Right cardiac atrium (tissue), 5 donors: ENCODE measurements around the gene CDYL. TPM values are rescaled to one million over a fixed set of nuclear protein-coding genes. Genes with fewer than 3 reads are reported as not detected.

ENCODE experiments used
- ATAC-seq, 2 donors: fragments of 200-7000 bp; cut with Tn5 transposase; one replicate each; pipeline versions ENCODE4 v1.8.0 to v1.9.1; 2020; ENCODE audit warnings: moderate library complexity in 2 of 2, mild to moderate bottlenecking in 1 of 2
- DNase-seq, 3 donors: peaks; one replicate each; pipeline ENCODE4 v3.0.0-alpha.2; 2020
- H3K27ac ChIP-seq: one replicate; pipeline ENCODE4 v1.5.1; 2013; ENCODE audit warnings: mild to moderate bottlenecking, low read length, control low read depth, moderate library complexity
- H3K27me3 ChIP-seq: one replicate; pipeline ENCODE4 v1.6.1; 2013; ENCODE audit not compliant: control insufficient read depth, insufficient read depth
- H3K4me1 ChIP-seq: one replicate; pipeline ENCODE4 v1.6.1; 2013; ENCODE audit warnings: low read length; ENCODE audit not compliant: control insufficient read depth, insufficient read depth
- H3K4me3 ChIP-seq: one replicate; pipeline ENCODE4 v1.5.1; 2013; ENCODE audit warnings: low read length, control low read depth
- H3K9me3 ChIP-seq: one replicate; pipeline ENCODE4 v1.6.1; 2013; ENCODE audit warnings: low read length; ENCODE audit not compliant: control insufficient read depth
- WGBS: extraction: QIAGEN DNeasy Blood & Tissue Kit; methylation state at CpG from one replicate; pipeline ENCODE4 v1.1.7; 2013; 5-methylcytosine and 5-hydroxymethylcytosine counted together
- intact Hi-C, 4 donors: fragments of 100-400 bp; cut with DNase I; formaldehyde crosslinking; loops; one replicate each; pipeline versions ENCODE4 v1.11.0 to v1.14.0; 2022 to 2023
- polyA plus RNA-seq: library from polyadenylated mRNA; stranded (reverse); fragments of 200-250 nt; gene quantifications from one replicate; pipeline ENCODE4 v1.2.3, GENCODE V29; 2013
- total RNA-seq, 4 donors: library from RNA; stranded (reverse); fragmentation: NEBNext Ultra II Directional; extraction: Animal tissue kit (Norgen Biotek cat#: 25700); gene quantifications; one replicate each; pipeline ENCODE4 v1.2.1, GENCODE V29; 2021
- donor health status: healthy with polysubstance abuse.
- donor health status: DM: no; HTN: yes; CAD: no.
- donor health status: DM: no; HTN: no; CAD: no.
- donor health status: DM: no; HTN: yes; CAD: no; lungs with severe emphysema.
- donor health status: DM: yes; HTN: yes; CAD: no.

The CDYL gene
- total and polyA plus RNA-seq, 5 donors: 6.0 to 42.0 (median 36.1) TPM

DNA sequence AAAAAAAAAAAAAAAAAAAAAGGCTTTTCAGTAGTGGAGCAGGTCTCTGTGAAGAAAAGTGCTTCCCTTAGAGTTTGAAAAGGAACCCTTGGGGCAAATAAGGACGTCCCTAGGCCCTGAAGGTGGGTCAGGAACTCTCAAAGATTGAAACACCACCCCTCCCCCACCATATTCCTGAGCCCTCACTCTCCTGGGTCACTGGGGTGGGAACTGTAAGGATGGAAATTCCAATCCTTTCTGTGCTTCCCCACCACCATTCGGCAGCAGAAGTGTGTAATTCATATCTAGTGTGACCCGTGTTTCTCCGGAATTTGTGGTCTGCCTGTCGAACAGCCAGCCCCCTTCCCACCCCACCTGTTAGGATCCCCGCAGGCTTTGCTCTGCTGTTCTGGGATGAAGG lies 12.3 kb downstream of the CDYL start:
- no peaks in the 10 kb centered on the region for H3K27me3 ChIP-seq

GRCh38 chr6:4788953-4789584 lies 12.9 kb downstream of the CDYL start:
- Histone ChIP-seq H3K27ac (no peak overlapping the region), H3K27me3 (no peaks in the 10 kb centered on the region), H3K4me3 (no peak overlapping the region), H3K4me1 (peaks cover 5% of the 10 kb centered on the region), H3K9me3 (no peaks in the 10 kb centered on the region)
- no peak for ATAC-seq
- WGBS: 88% methylated on average over 16 of the region's 16 CpGs
- no peak for DNase-seq
- intact Hi-C loops: no loop called here

More for the DNA sequence above, 12.3 kb downstream of the CDYL start:
- ATAC-seq: no peak
- Histone ChIP-seq H3K27ac (no peak overlapping the region), H3K4me1 (peaks cover 3% of the 10 kb centered on the region), H3K9me3 (no peaks in the 10 kb centered on the region), H3K4me3 (no peak overlapping the region)
- DNase-seq: no peak
- intact Hi-C loops: no loop called here
- 83% methylated on average over 6 of the region's 6 CpGs for WGBS

DNA sequence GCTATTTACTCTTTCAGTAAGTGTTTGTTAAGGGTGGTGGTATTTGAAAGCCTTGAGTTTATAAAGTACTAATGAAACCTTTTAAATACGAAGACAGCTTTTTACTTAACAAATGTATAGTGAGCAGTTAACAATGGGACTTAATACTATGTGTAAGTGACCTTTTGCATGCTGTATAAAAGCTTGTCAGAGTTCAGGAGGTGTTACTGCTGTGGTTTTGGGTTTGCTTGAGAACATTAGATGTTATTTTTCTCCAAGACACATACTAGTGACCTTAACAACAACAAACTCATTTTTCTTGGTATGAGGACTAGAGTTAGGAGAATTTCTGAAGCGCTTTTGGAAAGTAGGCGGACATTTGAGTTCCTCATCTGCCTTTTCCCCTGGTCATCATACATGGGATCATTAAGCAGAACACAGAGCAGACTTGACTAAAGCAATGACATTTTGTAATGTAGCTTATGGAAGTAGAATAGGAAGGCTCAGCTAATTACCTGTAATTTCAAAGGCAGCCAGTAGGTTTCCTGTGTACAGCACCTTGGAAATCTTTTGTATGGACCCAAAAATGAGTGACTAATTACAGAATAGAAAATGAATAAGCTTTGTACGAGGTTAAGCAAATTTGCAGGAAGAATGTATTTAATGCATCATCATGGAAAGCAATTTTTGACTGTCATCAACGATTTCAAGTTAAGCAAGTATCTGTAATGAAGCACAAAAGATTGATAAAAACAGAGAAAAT lies 14.1 kb downstream of the CDYL start:
- Histone ChIP-seq H3K9me3 (no peaks in the 10 kb centered on the region), H3K4me1 (peaks cover 5% of the 10 kb centered on the region), H3K4me3 (no peak overlapping the region), H3K27ac (no peak overlapping the region), H3K27me3 (no peaks in the 10 kb centered on the region)
- no peak for DNase-seq
- ATAC-seq: no peak
- WGBS: 82% methylated on average over 5 of the region's 5 CpGs
- intact Hi-C loops: no loop called here

- Histone ChIP-seq H3K9me3 (no peaks in the 10 kb centered on the region), H3K27me3 (no peaks in the 10 kb centered on the region), H3K4me1 (peaks cover 2% of the 10 kb centered on the region), H3K27ac (no peak overlapping the region), H3K4me3 (no peak overlapping the region)
- DNase-seq (peak; percentile 62 to 86 (median 82)), ATAC-seq (peak; percentile 84 to 95)
- intact Hi-C loops: no loop called here
- 40% methylated on average over 15 of the region's 15 CpGs for WGBS
Measured at GRCh38 chr6:4794140-4794707, 18.0 kb downstream of the CDYL start.

DNA sequence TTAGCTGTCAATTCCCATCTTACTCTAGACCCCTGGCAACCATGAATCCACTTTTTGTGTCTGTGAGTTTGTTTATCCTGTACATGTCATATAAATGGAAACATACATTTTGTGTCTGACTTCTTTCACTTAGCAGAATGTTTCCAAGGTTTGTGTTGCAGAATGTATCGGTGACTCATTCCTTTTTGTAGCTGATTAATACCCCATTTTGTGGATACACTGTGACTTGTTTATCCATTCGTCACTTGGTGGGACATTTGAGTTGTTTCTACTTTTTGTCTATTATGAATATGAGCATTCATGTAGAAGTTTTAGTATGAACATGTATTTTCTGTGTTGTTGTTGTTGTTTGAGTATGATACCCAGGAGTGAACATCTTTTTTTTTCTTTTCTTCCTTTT lies 21.4 kb downstream of the CDYL start:
- Histone ChIP-seq H3K9me3 (peaks cover 2% of the 10 kb centered on the region), H3K27ac (no peak overlapping the region), H3K4me3 (no peak overlapping the region), H3K27me3 (no peaks in the 10 kb centered on the region), H3K4me1 (peaks cover 2% of the 10 kb centered on the region)
- WGBS: 93% methylated on average over 2 of the region's 2 CpGs
- ATAC-seq: no peak
- intact Hi-C loops: no loop called here
- DNase-seq: no peak

DNA sequence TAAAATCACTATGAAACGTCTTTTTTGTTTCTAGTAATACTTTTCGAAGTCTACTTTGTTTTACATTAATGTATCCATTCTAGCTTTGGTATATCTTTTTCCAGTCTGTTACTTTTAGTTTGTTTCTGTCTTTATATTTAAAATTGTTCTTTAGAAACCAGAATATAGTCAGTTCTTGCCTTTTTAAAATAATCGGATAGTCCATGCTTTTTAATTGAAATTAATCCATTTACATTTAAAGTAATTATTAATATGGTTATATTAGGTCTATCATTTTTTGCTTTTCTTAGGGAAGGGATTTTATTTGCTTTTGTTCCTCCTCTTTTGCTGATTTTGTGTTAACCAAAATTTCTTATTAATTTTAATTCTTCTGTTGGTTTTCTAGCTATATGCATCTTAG lies 23.7 kb downstream of the CDYL start:
- intact Hi-C loops: no loop called here

DNA sequence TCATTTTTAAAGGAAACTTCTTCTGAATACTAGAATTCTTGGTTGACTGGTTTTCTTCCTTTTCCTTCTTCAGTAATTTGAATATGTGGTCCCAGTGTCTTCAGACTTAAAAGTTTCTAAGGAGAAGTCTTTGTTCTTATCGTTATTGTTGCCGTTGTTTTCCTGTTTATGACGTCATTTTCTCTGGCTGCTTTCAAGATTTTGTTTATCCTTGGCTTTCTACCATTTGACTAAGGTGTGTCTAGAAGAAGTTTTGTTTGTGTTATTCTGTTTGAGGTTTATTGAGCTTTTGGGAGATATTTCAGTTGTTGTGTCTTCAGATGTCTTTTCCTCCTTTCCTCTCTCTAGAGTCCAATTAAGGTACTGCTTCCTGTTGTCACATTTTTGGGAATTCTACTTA lies 24.5 kb downstream of the CDYL start:
- ATAC-seq: no peak
- intact Hi-C loops: no loop called here
- no peak overlapping the region for H3K4me3 ChIP-seq

More for the DNA sequence above, 23.7 kb downstream of the CDYL start:
- no peaks in the 10 kb centered on the region for H3K27me3 ChIP-seq
- no peak overlapping the region for H3K4me3 ChIP-seq
- H3K9me3 ChIP-seq: peaks cover 2% of the 10 kb centered on the region
- H3K27ac ChIP-seq: no peak overlapping the region
- 98% methylated on average over 3 of the region's 3 CpGs for WGBS
- H3K4me1 ChIP-seq: peaks cover 12% of the 10 kb centered on the region
- ATAC-seq: no peak
- DNase-seq: no peak

DNA sequence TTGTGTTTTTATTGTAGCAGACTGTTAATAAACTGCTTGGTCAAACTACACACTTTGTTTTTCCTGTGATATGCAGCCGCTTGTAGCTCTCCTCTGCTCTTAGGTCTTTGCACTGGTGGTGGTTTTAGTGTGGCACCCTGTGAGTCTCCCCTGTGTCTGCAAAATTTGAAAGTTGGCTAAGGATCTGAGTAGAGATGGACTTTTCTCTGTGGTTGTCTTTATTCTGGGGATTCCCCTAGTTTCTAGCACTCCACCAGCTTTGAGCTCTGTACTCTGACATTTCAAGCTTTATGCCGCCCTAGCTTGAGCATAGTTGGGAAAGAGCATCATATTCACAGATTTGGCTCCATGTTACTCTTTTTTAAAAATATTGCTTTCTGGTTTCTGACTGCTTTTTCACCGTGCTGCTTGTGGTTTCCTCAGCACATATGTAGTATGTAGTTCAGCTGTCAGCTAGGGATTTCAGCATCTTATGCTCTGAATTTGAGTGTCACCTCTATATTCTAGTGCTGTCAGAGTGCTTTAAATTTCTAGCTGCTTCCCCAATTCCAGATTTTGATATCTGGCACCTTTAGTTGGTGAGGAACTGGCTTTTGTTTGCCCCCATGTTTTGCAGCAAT lies 25.4 kb downstream of the CDYL start:
- no peaks in the 10 kb centered on the region for H3K27me3 ChIP-seq
- ATAC-seq: no peak
- no peak overlapping the region for H3K4me3 ChIP-seq
- peaks cover 2% of the 10 kb centered on the region for H3K9me3 ChIP-seq
- peaks cover 15% of the 10 kb centered on the region for H3K4me1 ChIP-seq
- no peak for DNase-seq
- no peak overlapping the region for H3K27ac ChIP-seq
- intact Hi-C loops: no loop called here
- 81% methylated on average over 3 of the region's 3 CpGs for WGBS

More for the DNA sequence above, 24.5 kb downstream of the CDYL start:
- H3K9me3 ChIP-seq: peaks cover 2% of the 10 kb centered on the region
- 69% methylated on average over 3 of the region's 3 CpGs for WGBS
- peaks cover 12% of the 10 kb centered on the region for H3K4me1 ChIP-seq
- no peaks in the 10 kb centered on the region for H3K27me3 ChIP-seq
- H3K27ac ChIP-seq: no peak overlapping the region
- no peak for DNase-seq

- peaks cover 17% of the 10 kb centered on the region for H3K4me1 ChIP-seq
- intact Hi-C loops: no loop called here
- DNase-seq: no peak
- peaks cover 2% of the 10 kb centered on the region for H3K9me3 ChIP-seq
- no peak overlapping the region for H3K27ac ChIP-seq
- no peak for ATAC-seq
- no peaks in the 10 kb centered on the region for H3K27me3 ChIP-seq
- 93% methylated on average over 4 of the region's 4 CpGs for WGBS
- no peak overlapping the region for H3K4me3 ChIP-seq
Measured at GRCh38 chr6:4802312-4802935, 26.2 kb downstream of the CDYL start.

GRCh38 chr6:4803343-4803744 lies 27.1 kb downstream of the CDYL start:
- H3K4me3 ChIP-seq: no peak overlapping the region
- intact Hi-C loops: no loop called here
- no peaks in the 10 kb centered on the region for H3K27me3 ChIP-seq
- ATAC-seq: peak; percentile 54 to 60
- no peak overlapping the region for H3K27ac ChIP-seq
- H3K9me3 ChIP-seq: peaks cover 2% of the 10 kb centered on the region
- peaks cover 17% of the 10 kb centered on the region for H3K4me1 ChIP-seq
- DNase-seq: no peak
- WGBS: 18% methylated on average over 5 of the region's 5 CpGs

GRCh38 chr6:4804095-4804494 lies 27.9 kb downstream of the CDYL start:
- ATAC-seq (peak in 1 of 2 donors; percentile 32), DNase-seq (no peak)
- H3K27me3 ChIP-seq: no peaks in the 10 kb centered on the region
- intact Hi-C loops: no loop called here
- peaks cover 2% of the 10 kb centered on the region for H3K9me3 ChIP-seq
- H3K4me3 ChIP-seq: no peak overlapping the region
- 89% methylated on average over 6 of the region's 6 CpGs for WGBS
- no peak overlapping the region for H3K27ac ChIP-seq
- peaks cover 17% of the 10 kb centered on the region for H3K4me1 ChIP-seq
